ENCODE results near the gene PHLDA3.
"Not testable (repeated sequence)": the region's sequence is repeated elsewhere in the genome, so short reads cannot be mapped to it uniquely, and the experiment has no call there.

PHLDA3 gene

DNA sequence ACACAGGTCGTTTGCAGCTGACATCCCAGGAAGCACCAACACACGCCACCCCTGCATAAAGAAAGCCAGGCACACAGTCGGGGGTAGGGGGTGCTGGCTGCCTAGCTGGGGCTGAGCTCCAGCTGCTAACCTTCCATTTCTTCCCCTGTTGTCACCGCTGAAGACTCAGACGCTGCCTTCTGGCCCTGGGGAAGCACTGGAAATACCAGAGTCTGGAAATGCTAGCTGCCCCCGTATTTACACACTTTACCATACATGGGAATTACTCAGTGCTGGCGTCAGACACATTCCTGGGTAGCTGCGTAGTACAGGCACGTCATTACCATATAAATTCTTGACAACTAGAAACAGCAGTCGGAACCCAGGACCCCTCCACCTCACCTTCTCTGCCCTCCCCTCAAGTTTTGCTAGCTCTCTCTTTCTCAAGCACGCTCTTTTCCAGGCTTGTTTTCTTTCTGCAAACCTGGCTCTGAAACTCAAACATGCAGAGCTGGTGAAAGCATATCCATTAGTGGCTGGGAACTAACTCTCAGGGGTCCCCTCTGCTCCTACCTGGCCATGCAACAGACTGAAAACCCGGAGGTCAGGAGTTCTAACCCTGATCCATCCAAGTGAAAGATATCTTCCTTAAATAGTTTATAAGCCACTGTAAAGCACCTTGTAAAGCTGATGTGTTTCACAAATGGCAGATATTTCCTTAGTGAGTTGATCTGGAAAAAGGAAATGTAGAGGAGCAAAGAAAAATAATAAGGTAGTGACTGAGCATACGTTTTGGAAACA is 34.6 kb upstream of the PHLDA3 start:
- DNase-seq = no peak

- no peak for DNase-seq
These were observed 33.5 kb upstream of the PHLDA3 start for GRCh38 chr1:201502511-201502857.

DNA sequence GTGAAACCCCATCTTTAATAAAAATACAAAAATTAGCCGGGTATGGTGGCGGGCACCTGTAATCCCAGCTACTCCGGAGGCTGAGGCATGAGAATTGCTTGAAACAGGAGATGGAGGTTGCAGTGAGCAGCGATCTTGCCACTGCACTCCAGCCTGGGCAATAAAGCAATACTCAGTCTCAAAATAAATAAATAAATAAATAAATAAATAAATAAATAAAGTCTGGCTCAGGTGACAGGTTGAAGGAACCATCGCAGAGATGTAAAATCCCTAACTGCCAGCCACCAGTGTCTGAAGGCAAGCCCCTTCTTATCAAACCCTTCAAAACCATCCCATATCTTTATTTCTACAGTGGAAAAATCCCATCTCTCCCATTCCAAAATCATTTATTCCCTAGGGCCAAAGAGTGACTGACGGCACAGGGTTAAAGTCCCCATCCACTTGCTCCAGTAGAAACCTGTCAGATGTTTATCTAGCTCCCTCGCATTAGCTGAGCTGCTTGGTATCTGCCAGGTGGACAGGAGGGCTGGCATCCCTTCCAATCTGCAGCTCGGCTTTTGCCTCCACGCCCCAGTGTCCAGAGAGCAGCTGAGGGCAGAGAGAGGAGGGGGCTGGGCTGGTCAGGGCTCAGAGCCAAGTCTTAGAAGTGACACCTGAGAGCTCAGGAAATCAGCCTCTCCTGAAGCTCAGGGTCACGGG is 33.0 kb upstream of the PHLDA3 start:
- DNase-seq = no peak

DNA sequence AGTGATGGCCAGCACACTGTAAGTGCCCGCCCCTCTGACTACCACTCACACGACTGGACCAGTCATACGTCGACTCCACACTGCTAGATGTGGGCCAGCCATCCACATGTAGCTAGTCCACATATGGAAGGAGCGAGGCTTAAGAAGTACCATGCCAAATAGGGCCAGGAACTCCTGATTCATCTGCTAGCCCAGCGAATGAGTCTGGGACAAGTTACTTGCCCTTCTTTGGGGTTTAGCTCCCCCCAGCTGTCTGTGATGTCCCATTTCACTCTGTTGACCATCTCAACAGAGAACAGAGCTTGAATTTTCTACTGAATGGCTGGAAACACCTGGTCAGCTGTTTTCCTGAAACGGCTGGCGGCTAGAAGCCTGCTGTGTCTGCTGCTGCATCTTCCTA is 32.2 kb upstream of the PHLDA3 start:
- no peak for DNase-seq

GRCh38 chr1:201500670-201501120 is 31.7 kb upstream of the PHLDA3 start:
- DNase-seq = no peak

- DNase-seq = no peak
These were observed 31.0 kb upstream of the PHLDA3 start for GRCh38 chr1:201499795-201500669.

GRCh38 chr1:201499191-201499590 is 30.2 kb upstream of the PHLDA3 start:
- no peak for DNase-seq

DNA sequence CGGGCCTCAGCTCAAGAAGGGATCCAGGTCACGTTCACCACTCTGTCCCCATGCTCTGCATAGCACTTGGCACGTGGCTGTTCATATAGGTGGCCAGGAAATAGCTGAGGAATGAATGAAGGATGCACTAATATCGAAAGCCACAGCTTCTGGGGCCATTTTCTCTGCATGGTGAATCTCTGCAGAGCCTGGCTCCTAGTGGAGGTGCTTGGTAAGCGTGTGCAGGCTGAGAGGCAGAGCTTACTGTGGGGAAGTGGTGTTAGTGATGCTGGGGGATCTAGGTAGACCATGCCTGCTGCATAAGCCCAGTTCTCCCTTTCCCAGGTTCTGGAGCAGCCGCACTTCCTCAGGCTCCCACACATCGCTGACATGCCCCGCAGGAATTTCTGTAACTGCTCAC is 29.6 kb upstream of the PHLDA3 start:
- DNase-seq = no peak

DNA sequence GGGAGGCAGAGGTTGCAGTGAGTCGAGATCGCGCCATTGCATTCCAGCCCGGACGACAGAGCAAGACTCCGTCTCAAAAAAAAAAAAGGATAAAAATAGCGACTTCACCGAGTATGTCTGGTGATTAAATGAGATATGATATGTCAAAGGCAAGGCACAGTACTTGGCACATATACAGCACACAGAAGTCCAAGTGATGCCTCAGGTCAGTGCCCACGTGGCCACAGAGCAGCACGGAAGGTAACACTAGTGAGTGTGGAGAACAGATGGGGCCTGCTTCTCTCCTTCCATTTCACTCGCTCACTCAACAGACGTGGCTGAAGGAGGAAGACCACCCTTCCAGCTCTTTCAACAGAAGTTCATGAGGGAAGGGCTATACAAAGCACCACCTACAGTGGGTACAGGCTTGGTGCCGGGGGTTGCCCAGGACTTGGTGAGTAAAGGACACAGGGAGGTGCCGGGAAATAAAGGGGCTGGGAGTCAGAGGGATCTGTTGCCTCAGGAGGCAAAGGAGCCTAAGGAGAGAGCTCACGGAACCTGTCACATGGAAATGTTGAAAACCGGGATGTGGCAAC is 29.0 kb upstream of the PHLDA3 start:
- DNase-seq = no peak

GRCh38 chr1:201496296-201496690 is 27.3 kb upstream of the PHLDA3 start:
- DNase-seq = no peak

DNA sequence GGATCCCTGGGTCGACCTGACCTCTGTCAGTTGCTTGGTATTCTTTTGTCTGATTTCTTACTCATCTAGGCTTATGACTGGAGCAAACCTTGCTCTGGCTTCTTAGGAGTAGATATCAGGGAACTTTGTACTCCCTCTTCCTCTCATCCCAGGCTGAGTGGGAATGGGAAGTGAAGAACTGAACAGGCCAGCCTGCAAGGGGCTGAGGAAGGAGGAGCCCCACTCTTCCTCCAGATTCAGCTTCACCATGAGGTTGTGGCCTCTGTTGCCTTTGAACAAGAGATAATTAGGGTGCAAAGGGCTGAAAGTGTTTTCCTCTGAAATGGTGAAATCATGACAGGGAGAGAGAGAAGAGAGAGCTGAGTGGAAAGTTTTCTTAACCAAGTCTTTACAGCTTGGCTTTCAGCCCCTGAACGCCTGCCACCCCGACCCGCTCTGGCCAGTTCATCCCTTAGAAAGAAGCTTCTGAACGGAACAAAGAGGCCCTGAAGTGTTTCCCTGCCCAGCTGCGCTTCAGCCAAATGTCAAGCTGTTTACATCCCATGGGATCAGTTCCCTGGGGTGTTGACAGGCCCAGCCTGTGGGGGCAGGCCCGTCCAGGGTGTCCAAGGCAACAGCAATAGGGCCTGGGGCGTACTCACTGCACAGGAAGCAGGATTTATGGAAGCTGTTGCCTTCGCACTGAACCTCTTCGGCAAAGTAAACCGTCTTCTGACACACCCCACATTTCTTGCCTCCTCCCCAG is 26.7 kb upstream of the PHLDA3 start:
- no peak for DNase-seq

- DNase-seq = no peak
These were observed 25.0 kb upstream of the PHLDA3 start for GRCh38 chr1:201493757-201494617.

DNA sequence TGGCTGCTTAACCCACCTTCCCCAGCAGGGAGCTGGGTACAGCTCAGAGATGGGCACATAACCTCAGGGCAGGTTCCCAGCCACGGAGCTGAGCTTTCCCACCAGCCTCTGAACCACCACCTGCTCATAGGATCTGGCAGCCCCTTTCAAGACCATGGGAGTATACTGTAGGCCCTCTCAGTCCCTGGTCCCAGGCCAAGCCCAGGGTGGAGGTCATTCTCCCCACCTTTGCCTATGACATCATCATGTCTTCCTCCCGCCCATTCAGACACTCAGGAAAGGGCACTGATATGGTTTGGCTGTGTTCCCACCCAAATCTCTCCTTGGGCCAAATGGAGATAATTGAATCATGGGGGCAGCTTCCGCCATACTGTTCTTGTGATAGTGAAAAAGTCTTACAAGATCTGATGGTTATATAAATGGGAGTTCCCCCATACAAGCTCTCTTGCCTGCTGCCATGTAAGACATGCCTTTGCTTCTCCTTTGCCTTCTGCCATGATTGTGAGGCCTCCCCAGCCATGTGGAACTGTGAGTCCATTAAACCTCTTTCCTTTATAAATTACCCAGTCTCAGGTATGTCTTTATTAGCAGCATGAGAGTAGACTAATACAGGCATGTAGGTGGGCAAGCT is 24.2 kb upstream of the PHLDA3 start:
- DNase-seq = not testable (repeated sequence)

- DNase-seq = no peak
These were observed 23.0 kb upstream of the PHLDA3 start for GRCh38 chr1:201491896-201492511.

DNA sequence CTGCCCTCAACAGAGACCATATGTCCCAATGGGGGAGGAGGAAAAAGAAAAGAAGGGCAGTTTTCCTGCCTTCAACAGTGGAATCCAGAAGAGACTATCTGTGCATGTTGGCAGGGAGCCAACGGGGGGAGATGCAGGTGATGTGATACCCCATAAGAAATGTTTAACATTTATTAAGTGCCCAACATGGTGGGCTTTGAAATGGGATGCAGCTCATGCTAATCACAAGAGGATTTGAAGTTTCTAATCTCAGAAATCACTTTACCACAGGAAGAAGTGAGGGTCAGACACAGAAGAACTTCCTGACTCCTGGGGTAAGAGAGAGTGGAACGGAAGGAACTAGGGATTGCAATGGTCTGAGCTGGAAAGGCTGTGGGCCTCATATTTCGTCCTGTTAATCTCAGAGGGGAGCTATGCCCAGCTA is 21.7 kb upstream of the PHLDA3 start:
- no peak for DNase-seq

DNA sequence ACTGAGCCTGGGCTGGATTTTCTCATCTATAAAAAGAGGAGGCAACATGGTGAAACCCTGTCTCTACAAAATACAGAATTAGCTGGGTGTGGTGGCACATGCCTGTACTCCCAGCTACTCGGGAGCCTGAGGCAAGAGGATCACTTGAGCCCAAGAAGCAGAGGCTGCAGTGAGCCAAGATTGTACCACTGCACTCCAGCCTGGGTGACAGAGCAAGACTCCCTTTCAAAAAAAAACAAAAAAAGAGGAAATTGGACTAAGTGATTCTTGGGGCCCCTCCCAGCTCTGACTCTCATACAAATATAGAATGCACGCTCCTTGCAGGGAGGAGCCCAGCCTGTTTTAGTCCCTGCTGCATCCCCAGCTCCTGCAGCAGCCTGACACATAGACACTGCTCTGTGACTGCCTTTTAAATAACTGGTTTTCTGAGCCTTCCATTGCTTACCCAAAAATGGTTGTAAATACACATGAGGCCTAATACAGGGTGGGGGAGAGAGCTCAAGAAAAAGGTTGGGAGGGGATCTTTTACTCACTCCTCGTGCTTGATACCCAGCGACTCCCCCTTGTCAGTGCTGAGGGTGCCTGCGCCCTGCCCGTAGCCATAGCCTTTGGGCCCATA is 20.8 kb upstream of the PHLDA3 start:
- no peak for DNase-seq

DNA sequence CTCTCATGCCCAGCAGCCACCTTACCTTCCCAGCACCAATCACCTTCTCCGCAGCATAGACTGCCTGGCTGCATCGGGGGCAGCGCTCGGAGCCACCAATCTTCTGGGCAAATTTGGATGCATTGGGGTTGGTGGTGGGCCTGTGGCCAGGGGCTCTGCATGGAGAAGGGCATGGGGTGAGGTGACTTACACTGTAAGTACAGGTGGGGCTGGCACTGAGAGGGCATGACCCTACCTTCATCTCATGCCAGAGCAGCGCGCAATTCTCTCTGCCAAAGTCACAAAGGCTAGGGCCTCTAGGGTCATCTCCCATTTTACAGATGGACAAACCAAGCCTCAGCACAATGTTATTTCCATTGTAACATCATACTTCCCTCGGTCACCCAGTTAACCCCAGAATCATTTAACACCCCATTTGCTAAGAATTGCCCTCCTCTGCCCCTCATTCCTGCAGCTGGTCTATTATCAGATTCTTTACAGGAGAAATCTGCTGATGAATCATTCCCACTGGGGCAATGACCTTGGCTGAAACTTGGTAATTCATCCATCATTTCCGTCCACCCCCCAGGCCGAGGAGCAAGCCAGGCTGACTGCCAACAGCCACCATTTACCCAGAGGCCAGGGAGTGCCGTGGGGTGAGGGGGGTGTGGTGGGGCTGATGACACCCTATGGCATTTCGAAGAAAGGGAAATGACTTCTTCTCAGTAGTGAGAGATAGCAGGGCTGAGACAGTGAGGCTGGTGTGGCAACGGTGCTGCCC is 20.0 kb upstream of the PHLDA3 start:
- no peak for DNase-seq

GRCh38 chr1:201487742-201488141 is 18.8 kb upstream of the PHLDA3 start:
- no peak for DNase-seq

- DNase-seq = no peak
These were observed 17.2 kb upstream of the PHLDA3 start for GRCh38 chr1:201486187-201486586.
